ENCODE data around the gene MTFMT. TPM values are rescaled to one million over a fixed set of nuclear protein-coding genes. Genes with fewer than 3 reads are reported as not detected.

The MTFMT gene
- total and polyA plus RNA-seq, 2 of the 4 experiments (the other 2 are of a cell fraction) = 8.9 to 21.3 TPM

DNA sequence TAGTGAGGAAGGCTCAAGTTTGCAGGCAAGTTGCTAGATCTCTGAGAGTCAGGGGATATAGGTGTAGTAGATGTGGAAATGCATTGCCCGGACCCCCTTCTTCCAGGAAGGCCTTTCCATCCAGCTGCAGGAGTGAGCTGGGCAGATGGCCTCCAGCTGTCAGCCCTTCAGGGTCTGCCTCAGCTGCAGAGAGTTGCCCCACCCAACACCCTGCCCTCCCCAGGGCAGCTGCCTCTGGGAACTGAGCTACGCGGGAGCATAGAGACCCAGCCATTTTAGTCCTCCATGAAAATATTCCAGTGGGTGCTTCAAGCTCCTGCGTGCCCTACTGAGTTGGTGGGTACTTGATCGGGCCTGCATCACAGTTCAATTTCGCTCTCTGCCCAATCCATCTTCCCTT is 69.3 kb downstream of the MTFMT start:
- H3K4me2 ChIP-seq (ENCODE audit: low read depth, low read length) = no peak overlapping the region
- TF ChIP-seq MAFK (IDR thresholded peaks at IDR 0.05; ENCODE audit: low read depth, low read length) = no peak
- TF ChIP-seq CEBPB (IDR thresholded peaks at IDR 0.05; ENCODE audit: low read depth, low read length) = no peak
- H3K23ac ChIP-seq (ENCODE audit: low read depth, low read length) = no peak overlapping the region
- no peak overlapping the region for H2BK5ac ChIP-seq (ENCODE audit: low read depth, low read length, poor library complexity, severe bottlenecking)
- H2BK15ac ChIP-seq (ENCODE audit: low read depth, low read length) = no peak overlapping the region
- H2BK120ac ChIP-seq (ENCODE audit: low read depth, low read length) = no peak overlapping the region
- H3K27me3 ChIP-seq (ENCODE audit: control insufficient read depth, insufficient read depth, low read length) = no peaks in the 10 kb centered on the region
- no peak overlapping the region for H3K56ac ChIP-seq (ENCODE audit: extremely low read depth, insufficient read depth, low read length)
- no peaks in the 10 kb centered on the region for H3K9me3 ChIP-seq (ENCODE audit: control insufficient read depth, insufficient read depth, low read length)
- BruUV-seq (replicated peaks) = no TSS peak
- ATAC-seq (ENCODE audit: low read depth) = no peak
- no peak overlapping the region for H4K91ac ChIP-seq (ENCODE audit: insufficient read depth, low read depth, low read length)
- no peak overlapping the region for H3K4ac ChIP-seq (ENCODE audit: low read depth, low read length)
- no peaks in the 10 kb centered on the region for H4K20me1 ChIP-seq (ENCODE audit: insufficient read depth, low read length)
- POLR2A ChIA-PET (ENCODE audit: unreplicated experiment) = no interaction called here
- H3K79me1 ChIP-seq (ENCODE audit: low read depth in 1 of 2, low read length in 2 of 2) = no peaks in the 10 kb centered on the region; a peak in 1 of 4 replicates
- CTCF ChIA-PET = no interaction called here
- H3K27ac ChIP-seq (ENCODE audit: insufficient read depth, low read length) = no peak overlapping the region
- dilution Hi-C loops (cut with HindIII; ENCODE audit: low sequenced_read_pairs, unreplicated experiment) = no loop called here
- H3K18ac ChIP-seq (ENCODE audit: low read depth, low read length) = no peak overlapping the region
- H4K5ac ChIP-seq (ENCODE audit: low read depth, low read length) = no peak overlapping the region
- no peak overlapping the region for H4K8ac ChIP-seq (ENCODE audit: low read depth in 2 of 2, low read length in 2 of 2)
- no peak overlapping the region for H3K9ac ChIP-seq (ENCODE audit: low read depth, low read length)
- no peak overlapping the region for H3K4me3 ChIP-seq (ENCODE audit: insufficient read depth, low read depth, low read length)
- no peak overlapping the region for H3K14ac ChIP-seq (replicated peaks; ENCODE audit: low read depth, low read length)
- intact Hi-C loops (cut with micrococcal nuclease) = no loop called here
- H3K4me1 ChIP-seq (ENCODE audit: control insufficient read depth, insufficient read depth, low read length) = no peaks in the 10 kb centered on the region
- no peak overlapping the region for H2AK9ac ChIP-seq (replicated peaks; ENCODE audit: low read depth, low read length, poor library complexity)
- H2BK20ac ChIP-seq (ENCODE audit: low read depth, low read length) = no peak overlapping the region
- peaks cover 62% of the 10 kb centered on the region for H3K36me3 ChIP-seq (ENCODE audit: control insufficient read depth, insufficient read depth, low read length)
- H2AK5ac ChIP-seq (ENCODE audit: low read depth, low read length) = no peak overlapping the region
- no peak for DNase-seq
- no CpG with 5 or more reads among the region's 6 CpGs for WGBS, 2 experiments (ENCODE audit: extremely low coverage in 2 of 2, insufficient read length in 1 of 2)
- H2AFZ ChIP-seq (replicated peaks; ENCODE audit: low read length, poor library complexity) = no peak overlapping the region
- peaks cover 9% of the 10 kb centered on the region; the same call in 1 of the 2 replicates for H3K9me1 ChIP-seq (ENCODE audit: insufficient read depth, low read length)
- in situ Hi-C loops (cut with MboI; ENCODE audit: low sequenced_read_pairs) = no loop called here

Data from IMR-90 (cell line).